HG03439 (cell line): ENCODE measurements around the gene PRM1.
"Not testable (repeated sequence)": the region's sequence is repeated elsewhere in the genome, so short reads cannot be mapped to it uniquely, and the experiment has no call there.

Experiments
- ATAC-seq: cut with Tn5 transposase; IDR thresholded peaks from one replicate; pipeline ENCODE4 v1.9.1; 2021; ENCODE audit warnings: mild to moderate bottlenecking, moderate library complexity; ENCODE audit not compliant: unreplicated experiment

PRM1 gene

DNA sequence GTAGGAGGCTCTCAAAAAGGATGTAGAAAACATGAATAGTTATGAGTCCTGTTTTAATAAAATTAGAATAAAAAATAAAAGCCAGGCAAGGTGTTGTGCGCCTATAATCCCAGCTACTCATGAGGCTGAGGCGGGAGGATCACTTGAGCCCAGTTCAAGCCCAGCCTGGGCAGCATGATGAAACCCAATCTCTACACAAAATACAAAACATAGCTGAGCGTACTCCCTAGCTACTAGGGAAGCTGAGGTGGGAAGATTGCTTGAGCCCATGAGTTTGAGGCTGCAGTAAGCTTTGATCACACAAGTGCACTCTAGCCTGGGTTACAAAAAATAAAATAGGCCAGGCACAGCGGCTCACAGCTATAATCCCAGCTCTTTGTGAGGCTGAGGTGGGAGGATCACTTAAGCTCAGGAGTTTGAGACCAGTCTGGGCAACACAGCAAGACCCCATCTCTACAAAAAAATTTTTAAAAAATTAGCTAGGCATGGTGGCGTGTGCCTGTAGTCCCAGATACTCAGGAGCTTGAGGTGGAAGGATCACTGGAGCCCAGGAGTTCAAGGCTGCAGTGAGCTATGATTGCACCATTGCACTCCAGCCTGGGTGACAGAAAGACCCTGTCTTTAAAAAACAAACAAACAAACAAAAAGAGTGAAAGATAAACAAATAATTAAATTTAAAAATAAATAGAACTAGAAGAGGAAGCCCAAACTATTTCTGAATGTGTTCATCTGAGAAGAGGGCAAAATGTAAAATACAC, 17.2 kb upstream of the PRM1 start:
- no peak for ATAC-seq

DNA sequence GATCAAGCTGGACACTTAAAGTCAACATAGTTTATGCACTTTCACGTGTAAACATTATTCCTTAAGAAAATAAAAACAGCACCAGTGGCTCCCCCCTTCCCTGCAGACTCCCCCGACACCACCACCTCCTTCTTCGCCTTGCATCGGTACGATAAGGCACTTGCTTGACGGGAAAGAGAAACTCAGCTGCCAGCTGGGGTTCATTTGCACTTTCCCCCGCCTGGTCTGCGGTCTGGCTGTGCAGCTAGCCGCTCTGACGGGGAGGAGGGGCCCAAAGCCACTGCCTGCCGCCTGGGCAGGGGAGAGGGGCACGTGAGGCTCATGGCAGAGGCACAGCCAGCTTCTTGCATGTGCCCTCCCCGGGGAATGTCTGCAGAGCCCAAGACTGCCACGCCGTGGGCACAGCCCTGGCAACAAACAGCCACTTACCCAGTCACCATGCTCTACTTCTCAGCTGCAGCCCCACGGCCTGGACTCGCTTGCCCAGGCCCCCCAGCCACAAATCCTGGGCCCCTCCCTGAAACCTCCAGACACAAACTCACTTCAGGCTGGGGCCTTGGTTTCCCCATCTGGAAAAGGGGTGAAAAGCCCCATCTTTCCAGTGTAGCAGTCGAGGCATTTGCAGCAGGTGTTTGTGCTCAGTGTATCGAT, 16.5 kb upstream of the PRM1 start:
- ATAC-seq, result peak; percentile 77

DNA sequence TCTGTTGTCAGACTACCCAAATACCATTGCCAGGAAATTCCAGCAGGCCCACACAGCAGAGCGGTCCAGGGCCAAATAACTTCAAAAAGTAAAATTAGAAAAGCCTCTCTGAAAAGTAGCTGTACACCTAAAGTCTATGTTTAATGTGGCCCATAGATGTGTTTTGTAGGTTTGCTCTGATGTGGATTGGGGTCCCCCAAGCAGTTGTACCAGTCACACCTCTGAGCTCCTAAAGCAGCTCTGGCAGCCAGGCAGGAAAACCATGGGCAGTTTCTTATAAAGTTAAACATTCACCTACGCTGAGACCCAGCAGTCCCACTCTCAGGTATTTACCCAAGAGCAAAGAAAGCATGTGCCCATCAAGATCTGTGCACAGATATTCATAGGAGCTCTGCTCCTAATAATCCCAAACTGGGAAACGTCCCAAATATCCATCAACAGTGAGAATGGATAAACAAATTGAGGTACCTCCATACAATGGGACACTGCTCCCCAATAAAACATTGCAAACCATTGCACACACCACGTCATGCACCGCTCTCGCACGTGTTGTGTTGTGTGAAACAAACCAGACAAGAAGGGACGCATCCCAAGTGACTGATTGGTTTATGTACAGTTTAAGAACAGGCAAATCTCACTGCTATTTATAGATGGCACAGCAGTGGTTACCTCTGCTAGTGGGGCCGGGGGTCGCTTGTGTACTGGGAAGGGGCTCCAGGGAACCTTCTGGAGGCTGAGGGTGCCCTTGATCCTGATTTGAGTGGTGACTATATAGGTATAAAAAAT, 15.8 kb upstream of the PRM1 start:
- ATAC-seq, result peak; percentile 15

DNA sequence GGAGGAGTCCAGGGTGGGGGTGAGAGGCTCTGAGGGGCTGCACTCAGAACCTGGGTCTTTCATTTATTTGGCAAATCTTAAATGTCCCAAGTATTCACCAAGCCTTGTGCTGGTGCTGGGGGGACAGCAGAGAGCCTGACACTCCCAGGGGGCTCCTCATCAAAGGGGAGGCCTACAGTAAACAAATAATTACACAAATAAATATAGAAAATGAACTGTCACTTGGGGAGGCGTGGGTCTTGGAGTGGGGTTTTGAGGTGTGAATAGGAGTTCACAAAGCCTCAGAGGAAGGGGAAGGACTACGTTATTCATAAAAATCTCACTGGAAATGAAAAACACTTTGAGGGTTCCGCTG, 15.2 kb upstream of the PRM1 start:
- ATAC-seq, result no peak

DNA sequence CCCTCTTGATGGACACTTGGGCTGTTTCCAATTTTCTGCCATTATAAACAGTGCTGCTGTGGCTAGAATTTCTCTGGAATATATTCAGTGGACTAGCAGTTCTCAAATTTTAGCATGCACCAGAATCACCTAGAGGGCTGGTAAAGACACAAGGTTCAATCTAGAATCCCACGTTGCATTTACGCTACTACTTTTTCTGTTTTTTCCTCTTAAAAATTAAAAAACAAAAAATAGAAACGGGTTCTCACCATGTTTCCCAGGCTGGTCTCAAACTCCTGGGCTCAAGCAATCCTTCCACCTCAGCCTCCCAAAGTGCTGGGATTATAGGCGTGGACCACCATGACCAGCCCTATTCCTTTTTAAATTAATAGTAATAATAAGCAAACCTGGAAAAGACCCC, 14.5 kb upstream of the PRM1 start:
- no peak for ATAC-seq

DNA sequence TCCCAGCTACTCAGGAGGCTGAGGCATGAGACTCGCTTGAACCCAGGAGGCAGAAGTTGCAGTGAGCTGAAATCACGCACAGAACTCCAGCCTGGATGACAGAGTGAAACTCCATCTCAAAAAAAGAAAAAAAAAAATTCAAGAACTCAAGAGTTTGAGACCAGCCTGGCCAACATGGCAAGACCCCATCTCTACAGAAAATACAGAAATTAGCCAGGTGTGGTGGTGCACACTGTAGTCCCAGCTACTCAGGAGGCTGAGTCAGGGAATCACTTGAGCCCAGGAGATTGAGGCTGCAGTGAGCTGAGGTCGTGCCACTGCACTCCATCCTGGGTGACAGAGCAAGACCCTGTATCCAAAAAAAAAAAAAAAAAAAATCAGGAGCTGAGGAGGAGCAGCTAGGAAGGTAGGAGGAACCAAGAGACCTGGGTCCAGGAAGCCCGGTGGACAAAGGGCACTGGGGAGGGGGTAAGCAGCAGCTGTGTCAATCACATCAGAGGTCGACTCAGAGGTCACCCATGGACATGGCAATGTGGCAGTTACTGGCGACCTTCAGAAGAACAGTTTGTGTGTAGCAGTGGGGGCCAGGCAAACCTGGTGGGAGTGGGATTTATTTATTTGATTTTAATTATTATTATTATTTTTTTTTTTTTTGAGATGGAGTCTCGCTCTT, 11.1 kb upstream of the PRM1 start:
- no peak for ATAC-seq

DNA sequence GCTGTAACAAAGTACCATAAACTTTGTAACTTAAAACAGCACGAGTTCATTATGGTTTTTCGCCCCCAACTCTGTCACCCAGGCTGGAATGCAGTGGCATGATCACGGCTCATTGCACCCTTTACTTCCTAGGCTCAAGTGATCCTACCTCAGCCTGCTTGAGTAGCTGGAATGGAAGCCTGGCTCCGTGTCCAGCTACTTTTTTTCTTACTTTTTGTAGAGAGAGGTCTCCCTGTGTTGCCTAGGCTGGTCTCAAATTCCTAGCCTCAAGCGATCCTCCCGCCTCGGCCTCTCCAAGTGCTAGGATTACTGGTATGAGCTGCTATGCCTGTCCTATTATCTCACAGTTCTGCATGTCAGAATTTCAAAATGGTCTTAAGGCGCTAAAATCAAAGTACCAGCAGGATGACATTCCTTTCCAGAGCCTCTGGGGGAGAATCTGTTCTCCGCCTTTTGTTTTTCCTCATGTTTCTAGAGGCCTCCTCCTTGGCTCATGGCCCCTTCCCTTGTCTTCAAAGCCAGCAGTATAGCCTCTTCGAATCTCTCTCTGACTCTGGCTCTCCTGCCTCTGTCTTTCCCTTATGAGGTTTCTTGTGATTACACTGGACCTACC, 10.1 kb upstream of the PRM1 start:
- no peak for ATAC-seq

DNA sequence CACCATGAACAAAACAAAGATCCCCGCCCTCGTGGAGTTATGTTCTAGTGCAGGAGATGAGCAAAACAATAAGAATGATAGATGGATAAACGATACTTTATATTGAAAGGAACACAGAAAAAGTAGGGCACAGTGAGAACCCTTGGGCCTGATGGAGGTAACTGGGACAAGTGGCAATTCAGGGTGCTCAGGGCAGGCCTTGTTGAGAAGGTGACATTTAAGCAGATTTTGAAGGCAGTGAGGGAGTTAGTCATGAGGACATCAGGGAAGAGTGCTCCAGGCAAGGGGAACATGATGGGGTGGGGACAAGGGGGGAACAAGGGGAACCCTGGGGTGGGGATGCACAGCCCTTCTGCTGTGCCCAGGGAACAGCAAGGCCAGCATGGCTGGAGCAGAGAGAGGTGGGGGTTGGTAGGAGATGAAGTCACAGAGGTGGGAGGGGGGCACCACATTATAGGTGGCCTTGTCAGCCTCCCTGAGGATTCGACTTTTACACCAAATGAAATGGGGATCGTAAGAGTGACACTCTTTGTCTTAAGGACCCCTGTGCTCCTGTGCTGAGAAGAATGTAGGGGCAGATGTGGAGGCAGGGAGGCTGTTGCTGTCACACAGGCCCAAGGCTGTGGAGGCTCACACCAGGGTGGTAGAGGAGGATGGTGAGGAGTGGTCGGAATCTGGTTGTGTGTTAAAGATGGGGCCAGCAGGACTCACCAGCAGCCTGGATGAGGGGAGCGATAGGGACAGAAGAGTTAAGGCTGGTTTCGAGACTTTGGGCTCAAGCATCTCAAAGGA, 9.2 kb upstream of the PRM1 start:
- ATAC-seq, result no peak

DNA sequence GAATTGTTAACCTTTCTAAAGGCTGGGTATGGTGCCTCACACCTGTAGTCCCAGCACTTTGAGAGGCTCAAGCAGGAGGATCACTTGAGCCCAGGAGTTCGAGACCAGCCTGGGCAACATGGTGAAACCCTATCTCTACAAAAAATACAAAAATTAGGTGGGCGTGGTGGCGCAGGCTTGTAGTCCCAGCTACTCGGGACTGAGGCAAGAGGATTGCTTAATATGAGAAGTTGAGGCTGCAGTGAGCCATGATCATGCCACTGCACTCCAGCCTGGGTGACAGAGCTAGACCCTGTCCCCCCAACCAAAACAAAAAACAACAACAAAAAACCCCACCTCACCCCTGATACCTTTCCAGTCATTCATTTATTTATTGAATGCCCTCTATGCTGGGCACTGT, 8.6 kb upstream of the PRM1 start:
- ATAC-seq, result not testable (repeated sequence)

DNA sequence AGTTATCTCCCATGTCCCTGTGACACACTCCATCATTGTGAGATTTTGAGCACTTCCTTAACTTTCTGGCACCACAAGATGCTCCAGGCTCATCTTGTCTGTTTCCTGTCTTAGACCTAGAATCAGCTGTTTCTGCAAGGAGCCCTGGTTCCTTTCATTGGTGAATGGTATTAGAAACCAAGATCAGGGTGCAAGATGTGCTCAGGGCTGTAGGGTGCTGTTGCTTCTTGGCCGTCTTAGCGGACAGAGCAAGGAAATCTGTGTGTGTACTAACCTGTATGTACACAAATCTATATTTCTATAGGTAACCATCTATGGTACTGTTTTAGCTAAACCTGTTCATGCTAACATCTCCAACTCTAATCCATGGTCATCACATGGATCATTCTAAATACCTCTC, 8.1 kb upstream of the PRM1 start:
- ATAC-seq, result no peak

DNA sequence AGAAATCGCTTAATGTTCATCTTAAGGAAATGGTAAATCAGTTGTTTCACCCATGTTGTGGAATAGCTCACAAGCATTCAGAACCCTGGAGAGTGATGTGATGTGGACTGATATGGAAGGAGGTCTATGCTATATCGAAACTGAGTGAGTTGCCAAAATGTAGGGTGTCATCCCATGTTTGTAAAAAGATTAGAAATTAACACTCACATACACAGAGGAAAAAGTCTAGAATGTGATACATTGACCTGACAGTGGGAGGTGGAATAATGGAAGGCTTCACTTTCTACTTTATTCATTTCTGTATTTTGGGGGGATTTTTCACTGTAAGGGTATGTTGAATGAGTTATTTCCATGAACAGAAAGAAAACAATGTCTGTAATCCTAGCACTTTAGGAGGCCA, 4.7 kb upstream of the PRM1 start:
- no peak for ATAC-seq

DNA sequence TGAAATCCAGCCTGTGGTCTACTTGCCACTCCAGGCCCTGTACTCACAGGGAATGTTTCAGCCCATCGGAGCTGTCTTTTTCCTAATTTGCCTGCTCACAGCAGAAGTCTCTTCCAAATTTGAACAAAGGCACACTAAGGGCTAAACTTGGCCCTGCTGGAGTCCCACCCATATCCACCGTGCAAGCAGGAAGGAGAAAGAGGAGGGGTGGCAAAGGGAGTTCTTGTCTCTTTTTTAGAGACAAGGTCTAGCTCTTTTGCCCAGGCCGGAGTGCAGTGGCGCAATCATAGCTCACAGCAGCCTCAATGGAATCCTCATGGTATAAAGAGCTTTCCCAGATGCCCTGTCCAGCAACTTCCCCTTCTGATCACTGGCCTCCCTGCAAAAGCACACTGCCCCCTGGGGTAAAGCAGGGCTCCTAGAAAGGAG, 2.7 kb upstream of the PRM1 start:
- ATAC-seq, result no peak

DNA sequence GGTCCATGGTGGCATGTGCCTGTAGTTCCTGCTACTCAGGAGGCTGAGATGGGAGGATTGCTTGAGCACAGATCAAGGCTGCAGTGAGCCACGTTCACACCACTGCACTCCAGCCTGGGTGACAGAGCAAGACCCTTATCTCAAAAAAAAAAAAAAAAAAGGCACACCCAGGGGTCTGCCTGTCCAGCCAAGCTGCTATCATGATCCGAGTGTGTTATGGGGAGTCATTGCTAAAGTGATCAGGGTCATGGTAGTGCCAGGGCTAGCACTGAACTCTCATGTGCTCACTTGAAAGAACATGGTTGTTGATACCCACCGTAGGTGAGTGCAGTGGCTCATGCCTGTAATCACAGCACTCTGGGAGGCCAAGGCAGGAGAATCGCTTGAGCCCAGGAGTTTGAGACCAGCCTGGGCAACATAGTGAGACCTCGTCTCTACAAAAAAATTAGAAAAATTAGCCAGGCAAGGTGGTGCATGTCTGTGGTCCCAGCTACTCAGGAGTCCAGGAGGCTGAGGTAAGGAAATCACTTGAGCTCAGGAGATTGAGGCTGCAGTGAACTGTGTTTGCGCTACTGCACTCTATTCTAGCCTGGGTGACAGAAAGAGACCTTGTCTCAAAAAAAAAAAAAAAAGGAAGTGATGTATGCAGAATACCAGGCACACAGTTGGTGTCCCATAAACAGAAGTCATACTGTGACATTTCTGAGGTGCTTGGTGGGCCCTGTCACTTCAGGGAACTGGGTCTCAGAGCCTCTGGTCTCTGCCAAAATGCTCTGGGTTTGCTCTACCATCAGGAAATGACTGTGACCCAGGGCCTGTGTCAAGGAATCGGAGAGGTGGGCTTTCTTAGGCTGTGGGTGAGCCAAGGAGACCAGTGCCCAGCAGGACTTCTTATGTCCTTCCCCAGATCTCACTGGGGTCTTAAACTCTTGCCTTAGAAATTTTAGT, 2.2 kb downstream of the PRM1 start:
- no peak for ATAC-seq

DNA sequence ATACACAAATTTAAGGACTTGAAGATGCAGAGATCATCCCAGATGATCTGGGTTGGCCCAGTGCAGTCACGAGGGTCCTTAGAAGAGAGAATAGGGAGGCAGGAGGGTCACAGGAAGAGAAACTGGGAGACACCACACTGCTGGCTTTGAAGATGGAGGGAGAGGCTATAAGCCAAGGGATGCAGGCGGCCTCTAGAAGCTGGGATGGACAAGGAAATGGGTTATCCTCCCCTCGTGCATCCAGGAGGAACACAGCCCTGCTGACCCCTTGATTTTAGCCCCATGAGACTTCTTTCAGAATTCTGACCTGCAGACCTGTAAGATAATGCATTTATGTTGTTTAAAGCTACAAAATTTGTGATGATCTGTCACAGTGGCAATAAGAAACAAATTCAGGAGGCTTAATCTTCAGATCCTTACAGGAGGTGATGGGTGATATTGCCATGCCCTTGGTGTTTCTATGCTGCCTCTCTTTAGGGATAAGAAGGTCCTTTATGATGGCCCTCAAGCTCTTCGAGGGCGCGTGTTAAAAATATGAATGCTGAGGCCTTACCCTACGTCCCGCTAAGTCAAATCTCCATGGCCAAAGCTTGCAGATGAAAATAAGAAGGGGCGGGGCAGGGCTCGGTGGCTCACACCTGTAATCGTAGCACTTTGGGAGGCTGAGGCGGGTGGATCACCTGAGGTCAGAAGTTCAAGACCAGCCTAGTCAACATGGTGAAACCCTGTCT, 3.4 kb downstream of the PRM1 start:
- ATAC-seq, result no peak

DNA sequence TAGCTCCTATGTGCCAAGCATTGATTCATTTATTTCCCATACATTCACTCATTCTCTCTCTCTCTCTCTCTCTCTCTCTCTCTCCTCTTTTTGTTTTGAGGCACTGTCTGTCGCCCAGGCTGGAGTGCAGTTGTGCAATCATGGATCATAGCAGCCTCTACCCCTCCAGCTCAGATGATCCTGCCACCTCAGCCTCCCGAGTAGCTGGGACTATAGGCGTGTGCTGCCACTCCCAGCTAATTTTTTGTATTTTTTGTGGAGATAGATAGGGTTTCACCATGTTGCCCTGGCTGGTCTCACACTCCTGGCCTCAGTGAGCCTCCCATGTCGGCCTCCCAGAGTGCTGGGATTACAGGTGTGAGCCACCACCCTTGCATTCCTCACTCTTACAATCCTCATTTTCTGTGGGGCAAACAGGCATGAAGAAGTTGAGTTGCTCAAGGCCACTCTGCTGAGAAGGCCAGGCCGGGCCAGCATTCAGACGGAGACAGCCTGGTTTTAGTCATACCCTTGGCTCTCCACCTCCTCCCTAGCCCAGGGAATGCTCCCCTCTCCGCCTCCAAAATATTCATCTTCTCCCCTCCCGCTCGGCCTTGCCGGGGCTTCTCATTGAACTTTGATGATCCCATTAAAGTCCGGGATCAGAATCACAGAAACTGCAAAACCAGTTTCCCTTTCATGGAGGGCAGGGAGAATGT, 4.1 kb downstream of the PRM1 start:
- no peak for ATAC-seq

DNA sequence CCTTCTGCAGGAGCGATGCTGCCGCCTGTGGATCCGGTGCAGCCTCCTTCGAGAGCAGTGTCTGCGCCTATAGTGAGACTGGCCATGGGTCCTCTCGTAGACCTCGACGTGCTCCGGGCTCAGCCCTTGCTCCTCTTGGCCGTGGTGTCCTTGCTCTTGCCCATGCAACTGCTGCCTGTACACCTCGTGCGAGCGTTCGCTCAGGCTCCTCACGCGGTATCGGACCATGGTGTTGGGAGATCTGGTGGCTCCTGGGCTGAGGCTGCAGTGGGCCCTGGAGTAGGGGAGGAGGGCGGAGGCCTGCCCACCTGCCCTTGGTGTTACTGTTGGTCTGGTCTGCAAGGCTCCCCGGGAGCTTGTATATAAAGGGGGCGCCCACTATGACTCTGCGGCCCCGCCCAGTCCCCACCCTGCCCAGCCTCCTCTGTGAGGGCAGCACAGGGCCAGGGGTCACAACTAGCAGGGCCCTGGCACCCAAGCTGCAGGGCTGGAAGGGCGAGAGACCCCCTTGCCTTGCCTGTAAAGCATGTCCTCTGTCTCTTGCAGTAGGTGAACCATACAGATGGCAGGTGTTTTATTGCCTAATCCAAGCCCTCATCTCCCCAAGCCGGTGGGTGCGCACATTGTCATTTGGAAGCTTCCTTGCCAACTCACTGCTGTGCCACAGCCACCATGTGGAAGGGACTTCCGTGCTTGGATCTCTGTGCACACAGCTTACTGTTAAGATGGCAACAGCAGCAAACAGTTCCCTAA, 4.8 kb downstream of the PRM1 start, which contains the start of gene PRM2:
Gene PRM2 (minus strand): TSS at position 338 of the 753 bp plus-strand sequence. CDS start 110 bp downstream, at position 228.
- no peak for ATAC-seq

DNA sequence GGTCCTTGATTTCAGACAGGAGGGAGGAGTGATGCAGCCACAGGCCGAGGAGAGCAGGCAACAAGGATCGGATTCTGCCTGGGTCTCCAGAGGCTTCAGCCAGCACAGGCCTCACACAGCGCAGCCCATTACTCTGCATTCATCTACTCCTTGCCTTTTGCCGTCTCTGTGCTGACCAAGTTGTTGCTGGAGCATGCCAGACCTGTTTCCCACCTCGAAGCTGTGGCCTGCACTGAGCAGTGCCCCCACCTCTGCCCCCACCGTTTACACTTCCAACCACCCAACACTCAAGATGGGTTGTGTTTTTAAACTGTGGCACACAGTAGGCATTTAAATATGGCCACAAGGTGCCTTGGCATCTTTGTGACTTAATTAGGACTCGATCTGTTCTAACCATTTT, 6.2 kb downstream of the PRM1 start:
- no peak for ATAC-seq
